Stimulated activated CD8-positive, alpha-beta memory T cell treated with anti-CD3 and anti-CD28 coated beads, Interleukin-15, amount 100 ng/mL, for 48 hours (primary cell): Measurements from ENCODE around the gene PITPNC1.
"Not testable (repeated sequence)": the region's sequence is repeated elsewhere in the genome, so short reads cannot be mapped to it uniquely, and the experiment has no call there.

Source experiments
- DNase-seq, 2 donors: peaks; one replicate each; pipeline ENCODE4 v3.0.0-alpha.2; 2020; ENCODE audit warnings: low read depth in 2 of 2

The PITPNC1 gene

GRCh38 chr17:67647482-67647881 is 270.4 kb downstream of the PITPNC1 start:
- no peak for DNase-seq

- DNase-seq, result no peak
These were observed 271.2 kb downstream of the PITPNC1 start for GRCh38 chr17:67648032-67648905.

- not testable (repeated sequence) for DNase-seq
These were observed 271.8 kb downstream of the PITPNC1 start for GRCh38 chr17:67648906-67649295.

GRCh38 chr17:67649891-67650290 is 272.8 kb downstream of the PITPNC1 start:
- no peak for DNase-seq

GRCh38 chr17:67651218-67651579 is 274.1 kb downstream of the PITPNC1 start:
- DNase-seq, result not testable (repeated sequence)

- DNase-seq, result no peak
These were observed 275.4 kb downstream of the PITPNC1 start for GRCh38 chr17:67652433-67652832.

GRCh38 chr17:67655478-67656148 is 278.5 kb downstream of the PITPNC1 start:
- DNase-seq, result no peak

- DNase-seq, result no peak
These were observed 279.6 kb downstream of the PITPNC1 start for GRCh38 chr17:67656494-67657203.

GRCh38 chr17:67657596-67657995 is 280.5 kb downstream of the PITPNC1 start:
- no peak for DNase-seq

GRCh38 chr17:67658265-67658664 is 281.2 kb downstream of the PITPNC1 start:
- DNase-seq, result no peak

GRCh38 chr17:67659028-67659427 is 281.9 kb downstream of the PITPNC1 start:
- no peak for DNase-seq

- no peak for DNase-seq
These were observed 285.6 kb downstream of the PITPNC1 start for GRCh38 chr17:67662712-67663111.

- no peak for DNase-seq
These were observed 286.4 kb downstream of the PITPNC1 start for GRCh38 chr17:67663457-67663856.

- no peak for DNase-seq
These were observed 288.9 kb downstream of the PITPNC1 start for GRCh38 chr17:67666028-67666427.

GRCh38 chr17:67666710-67667109 is 289.6 kb downstream of the PITPNC1 start:
- no peak for DNase-seq

GRCh38 chr17:67671493-67671892 is 294.4 kb downstream of the PITPNC1 start:
- DNase-seq, result no peak

GRCh38 chr17:67672592-67673335 is 295.7 kb downstream of the PITPNC1 start:
- no peak for DNase-seq

- no peak for DNase-seq
These were observed 298.4 kb downstream of the PITPNC1 start for GRCh38 chr17:67675481-67675880.

GRCh38 chr17:67676305-67676704 is 299.2 kb downstream of the PITPNC1 start:
- no peak for DNase-seq

- DNase-seq, result no peak
These were observed 301.3 kb downstream of the PITPNC1 start for GRCh38 chr17:67678414-67678813.

- no peak for DNase-seq
These were observed 302.1 kb downstream of the PITPNC1 start for GRCh38 chr17:67679225-67679624.

GRCh38 chr17:67679721-67680120 is 302.6 kb downstream of the PITPNC1 start:
- no peak for DNase-seq
